ENCODE data around the gene KDM4C. TPM values are rescaled to one million over a fixed set of nuclear protein-coding genes. Genes with fewer than 3 reads are reported as not detected.

The KDM4C gene
- total and polyA plus RNA-seq, 2 of the 13 experiments (the other 11 are each of a cell fraction or from before 2014, with no cell fraction given): 19.4 to 23.6 TPM

- TF ChIP-seq BCL6 (CRISPR knock-in tag; IDR thresholded peaks at IDR 0.05) (0 out of 2 replicates have a peak, but pooled peaks have one; percentile 32), ZNF101 (CRISPR knock-in tag; IDR thresholded peaks at IDR 0.05; ENCODE audit: borderline replicate concordance, low read depth) (no peak), KDM3A (CRISPR knock-in tag; IDR thresholded peaks at IDR 0.05; ENCODE audit: low read depth) (no peak), E2F1 (CRISPR knock-in tag; IDR thresholded peaks at IDR 0.05) (no peak), ZFP62 (CRISPR knock-in tag; IDR thresholded peaks at IDR 0.05) (no peak), ZNF256 (CRISPR knock-in tag; conservative IDR thresholded peaks at IDR 0.05) (no peak), ZBTB1 (CRISPR knock-in tag; IDR thresholded peaks at IDR 0.05; ENCODE audit: borderline replicate concordance) (no peak), TBP (CRISPR knock-in tag; IDR thresholded peaks at IDR 0.05) (no peak), ZNF282 (IDR thresholded peaks at IDR 0.05; ENCODE audit: partially characterized antibody) (no peak), ZFP82 (CRISPR knock-in tag; IDR thresholded peaks at IDR 0.05; ENCODE audit: borderline replicate concordance) (no peak), CHD2 (IDR thresholded peaks at IDR 0.05; ENCODE audit: low read depth, low read length) (no peak), SIX4 (CRISPR knock-in tag; IDR thresholded peaks at IDR 0.05) (no peak), RCOR2 (CRISPR knock-in tag; IDR thresholded peaks at IDR 0.05) (0 out of 2 replicates have a peak, but pooled peaks have one; percentile 51), IRF1 (CRISPR knock-in tag; IDR thresholded peaks at IDR 0.05; ENCODE audit: low read depth) (no peak), MBNL3 (CRISPR knock-in tag; conservative IDR thresholded peaks at IDR 0.05) (no peak)
- TF ChIP-seq, protein P1, sequence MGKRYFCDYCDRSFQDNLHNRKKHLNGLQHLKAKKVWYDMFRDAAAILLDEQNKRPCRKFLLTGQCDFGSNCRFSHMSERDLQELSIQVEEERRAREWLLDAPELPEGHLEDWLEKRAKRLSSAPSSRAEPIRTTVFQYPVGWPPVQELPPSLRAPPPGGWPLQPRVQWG (CRISPR knock-in tag; IDR thresholded peaks at IDR 0.05; ENCODE audit: borderline replicate concordance, low read depth): no peak
- TF ChIP-seq, protein P2, sequence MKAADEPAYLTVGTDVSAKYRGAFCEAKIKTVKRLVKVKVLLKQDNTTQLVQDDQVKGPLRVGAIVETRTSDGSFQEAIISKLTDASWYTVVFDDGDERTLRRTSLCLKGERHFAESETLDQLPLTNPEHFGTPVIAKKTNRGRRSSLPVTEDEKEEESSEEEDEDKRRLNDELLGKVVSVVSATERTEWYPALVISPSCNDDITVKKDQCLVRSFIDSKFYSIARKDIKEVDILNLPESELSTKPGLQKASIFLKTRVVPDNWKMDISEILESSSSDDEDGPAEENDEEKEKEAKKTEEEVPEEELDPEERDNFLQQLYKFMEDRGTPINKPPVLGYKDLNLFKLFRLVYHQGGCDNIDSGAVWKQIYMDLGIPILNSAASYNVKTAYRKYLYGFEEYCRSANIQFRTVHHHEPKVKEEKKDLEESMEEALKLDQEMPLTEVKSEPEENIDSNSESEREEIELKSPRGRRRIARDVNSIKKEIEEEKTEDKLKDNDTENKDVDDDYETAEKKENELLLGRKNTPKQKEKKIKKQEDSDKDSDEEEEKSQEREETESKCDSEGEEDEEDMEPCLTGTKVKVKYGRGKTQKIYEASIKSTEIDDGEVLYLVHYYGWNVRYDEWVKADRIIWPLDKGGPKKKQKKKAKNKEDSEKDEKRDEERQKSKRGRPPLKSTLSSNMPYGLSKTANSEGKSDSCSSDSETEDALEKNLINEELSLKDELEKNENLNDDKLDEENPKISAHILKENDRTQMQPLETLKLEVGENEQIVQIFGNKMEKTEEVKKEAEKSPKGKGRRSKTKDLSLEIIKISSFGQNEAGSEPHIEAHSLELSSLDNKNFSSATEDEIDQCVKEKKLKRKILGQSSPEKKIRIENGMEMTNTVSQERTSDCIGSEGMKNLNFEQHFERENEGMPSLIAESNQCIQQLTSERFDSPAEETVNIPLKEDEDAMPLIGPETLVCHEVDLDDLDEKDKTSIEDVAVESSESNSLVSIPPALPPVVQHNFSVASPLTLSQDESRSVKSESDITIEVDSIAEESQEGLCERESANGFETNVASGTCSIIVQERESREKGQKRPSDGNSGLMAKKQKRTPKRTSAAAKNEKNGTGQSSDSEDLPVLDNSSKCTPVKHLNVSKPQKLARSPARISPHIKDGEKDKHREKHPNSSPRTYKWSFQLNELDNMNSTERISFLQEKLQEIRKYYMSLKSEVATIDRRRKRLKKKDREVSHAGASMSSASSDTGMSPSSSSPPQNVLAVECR (CRISPR knock-in tag; IDR thresholded peaks at IDR 0.05; ENCODE audit: borderline replicate concordance): no peak
- TF ChIP-seq, protein P3, sequence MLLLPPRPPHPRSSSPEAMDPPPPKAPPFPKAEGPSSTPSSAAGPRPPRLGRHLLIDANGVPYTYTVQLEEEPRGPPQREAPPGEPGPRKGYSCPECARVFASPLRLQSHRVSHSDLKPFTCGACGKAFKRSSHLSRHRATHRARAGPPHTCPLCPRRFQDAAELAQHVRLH (CRISPR knock-in tag; IDR thresholded peaks at IDR 0.05; ENCODE audit: borderline replicate concordance, low read depth): 0 out of 2 replicates have a peak, but pooled peaks have one; percentile 42
- TF ChIP-seq, protein P4, sequence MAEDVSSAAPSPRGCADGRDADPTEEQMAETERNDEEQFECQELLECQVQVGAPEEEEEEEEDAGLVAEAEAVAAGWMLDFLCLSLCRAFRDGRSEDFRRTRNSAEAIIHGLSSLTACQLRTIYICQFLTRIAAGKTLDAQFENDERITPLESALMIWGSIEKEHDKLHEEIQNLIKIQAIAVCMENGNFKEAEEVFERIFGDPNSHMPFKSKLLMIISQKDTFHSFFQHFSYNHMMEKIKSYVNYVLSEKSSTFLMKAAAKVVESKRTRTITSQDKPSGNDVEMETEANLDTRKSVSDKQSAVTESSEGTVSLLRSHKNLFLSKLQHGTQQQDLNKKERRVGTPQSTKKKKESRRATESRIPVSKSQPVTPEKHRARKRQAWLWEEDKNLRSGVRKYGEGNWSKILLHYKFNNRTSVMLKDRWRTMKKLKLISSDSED (CRISPR knock-in tag; IDR thresholded peaks at IDR 0.05): no peak
These were observed 88.1 kb downstream of the KDM4C start (continued) for GRCh38 chr9:6845880-6846279.
